Skeletal muscle satellite cell (primary cell): Measurements from ENCODE around the gene SZRD1.
A peak's percentile ranks its signal among the peaks of the same experiment; 100 is the strongest.

Source experiments
- H3K27me3 ChIP-seq: 2 replicates; pipeline ENCODE4 v1.7.0; 2013; ENCODE audit warnings: low read length; ENCODE audit not compliant: control insufficient read depth, insufficient read depth
- H3K36me3 ChIP-seq: 2 replicates; pipeline ENCODE4 v1.7.0; 2013; ENCODE audit warnings: mild to moderate bottlenecking, control low read depth, low read length; ENCODE audit not compliant: insufficient read depth
- H3K4me1 ChIP-seq: 2 replicates; pipeline ENCODE4 v1.7.0; 2013; ENCODE audit warnings: low read length; ENCODE audit not compliant: control insufficient read depth, insufficient read depth
- H3K4me2 ChIP-seq: 2 replicates; pipeline ENCODE4 v1.7.0; 2013; ENCODE audit warnings: mild to moderate bottlenecking, low read length
- H3K4me3 ChIP-seq: 2 replicates; pipeline ENCODE4 v1.7.0; 2013; ENCODE audit warnings: low read length
- H3K9ac ChIP-seq: 2 replicates; pipeline ENCODE4 v1.7.0; 2013; ENCODE audit warnings: mild to moderate bottlenecking, low read depth, low read length, moderate library complexity
- H3K9me3 ChIP-seq: replicated peaks from 2 replicates; pipeline ENCODE4 v1.7.0; 2013; ENCODE audit warnings: mild to moderate bottlenecking, control low read depth, low read length

The SZRD1 gene

GRCh38 chr1:16369821-16370220 lies 2.8 kb downstream of the SZRD1 start:
- no peaks in the 10 kb centered on the region for H3K27me3 ChIP-seq
- no peak overlapping the region for H3K9ac ChIP-seq
- H3K36me3 ChIP-seq, result peaks cover 11% of the 10 kb centered on the region
- peaks cover 43% of the 10 kb centered on the region for H3K4me1 ChIP-seq
- H3K9me3 ChIP-seq, result no peaks in the 10 kb centered on the region
- H3K4me3 ChIP-seq, result no peak overlapping the region
- H3K4me2 ChIP-seq, result no peak overlapping the region

- Histone ChIP-seq H3K36me3 (peaks cover 11% of the 10 kb centered on the region), H3K4me3 (no peak overlapping the region), H3K4me2 (peak overlapping the region; percentile 20), H3K9me3 (no peaks in the 10 kb centered on the region), H3K4me1 (peaks cover 57% of the 10 kb centered on the region), H3K9ac (no peak overlapping the region), H3K27me3 (no peaks in the 10 kb centered on the region)
These were observed 4.7 kb downstream of the SZRD1 start for GRCh38 chr1:16371725-16372124.

GRCh38 chr1:16372535-16373285 lies 5.7 kb downstream of the SZRD1 start:
- no peaks in the 10 kb centered on the region for H3K27me3 ChIP-seq
- H3K9ac ChIP-seq, result no peak overlapping the region
- H3K4me1 ChIP-seq, result peaks cover 66% of the 10 kb centered on the region
- peaks cover 11% of the 10 kb centered on the region for H3K36me3 ChIP-seq
- H3K9me3 ChIP-seq, result no peaks in the 10 kb centered on the region
- H3K4me2 ChIP-seq, result peak overlapping the region; percentile 6
- no peak overlapping the region for H3K4me3 ChIP-seq

- no peak overlapping the region for H3K4me3 ChIP-seq
- H3K4me1 ChIP-seq, result peaks cover 61% of the 10 kb centered on the region
- H3K9me3 ChIP-seq, result no peaks in the 10 kb centered on the region
- H3K27me3 ChIP-seq, result no peaks in the 10 kb centered on the region
- H3K4me2 ChIP-seq, result no peak overlapping the region
- peaks cover 11% of the 10 kb centered on the region for H3K36me3 ChIP-seq
- H3K9ac ChIP-seq, result peak overlapping the region; percentile 41
These were observed 7.2 kb downstream of the SZRD1 start for GRCh38 chr1:16374266-16374665.

- Histone ChIP-seq H3K9ac (peak overlapping the region; percentile 68), H3K4me3 (peak overlapping the region; percentile 46), H3K9me3 (no peaks in the 10 kb centered on the region), H3K4me2 (peak overlapping the region; percentile 73), H3K27me3 (no peaks in the 10 kb centered on the region), H3K36me3 (peaks cover 11% of the 10 kb centered on the region), H3K4me1 (peaks cover 57% of the 10 kb centered on the region)
These were observed 8.7 kb downstream of the SZRD1 start for GRCh38 chr1:16375521-16376340.

GRCh38 chr1:16376971-16377370 lies 9.9 kb downstream of the SZRD1 start:
- Histone ChIP-seq H3K4me3 (no peak overlapping the region), H3K4me1 (peaks cover 52% of the 10 kb centered on the region), H3K27me3 (no peaks in the 10 kb centered on the region), H3K9ac (no peak overlapping the region), H3K36me3 (peaks cover 11% of the 10 kb centered on the region), H3K4me2 (no peak overlapping the region), H3K9me3 (no peaks in the 10 kb centered on the region)

- H3K36me3 ChIP-seq, result peaks cover 8% of the 10 kb centered on the region
- H3K27me3 ChIP-seq, result no peaks in the 10 kb centered on the region
- H3K4me2 ChIP-seq, result no peak overlapping the region
- no peak overlapping the region for H3K9ac ChIP-seq
- H3K4me3 ChIP-seq, result no peak overlapping the region
- peaks cover 41% of the 10 kb centered on the region for H3K4me1 ChIP-seq
- no peaks in the 10 kb centered on the region for H3K9me3 ChIP-seq
These were observed 11.4 kb downstream of the SZRD1 start for GRCh38 chr1:16378443-16378842.

GRCh38 chr1:16380868-16381267 lies 13.8 kb downstream of the SZRD1 start:
- Histone ChIP-seq H3K9ac (no peak overlapping the region), H3K4me3 (no peak overlapping the region), H3K27me3 (no peaks in the 10 kb centered on the region), H3K4me1 (peaks cover 37% of the 10 kb centered on the region), H3K9me3 (no peaks in the 10 kb centered on the region), H3K4me2 (no peak overlapping the region), H3K36me3 (no peaks in the 10 kb centered on the region)

GRCh38 chr1:16383888-16384287 lies 16.8 kb downstream of the SZRD1 start:
- H3K9ac ChIP-seq, result no peak overlapping the region
- H3K27me3 ChIP-seq, result no peaks in the 10 kb centered on the region
- peaks cover 38% of the 10 kb centered on the region for H3K4me1 ChIP-seq
- no peak overlapping the region for H3K4me2 ChIP-seq
- H3K36me3 ChIP-seq, result no peaks in the 10 kb centered on the region
- H3K4me3 ChIP-seq, result no peak overlapping the region
- H3K9me3 ChIP-seq, result no peaks in the 10 kb centered on the region

GRCh38 chr1:16385659-16386453 lies 18.8 kb downstream of the SZRD1 start:
- no peaks in the 10 kb centered on the region for H3K36me3 ChIP-seq
- peak overlapping the region; percentile 95 for H3K4me2 ChIP-seq
- no peak overlapping the region for H3K4me3 ChIP-seq
- peaks cover 38% of the 10 kb centered on the region for H3K4me1 ChIP-seq
- no peaks in the 10 kb centered on the region for H3K27me3 ChIP-seq
- H3K9me3 ChIP-seq, result no peaks in the 10 kb centered on the region
- no peak overlapping the region for H3K9ac ChIP-seq

GRCh38 chr1:16386454-16387113 lies 19.5 kb downstream of the SZRD1 start:
- Histone ChIP-seq H3K9me3 (no peaks in the 10 kb centered on the region), H3K9ac (no peak overlapping the region), H3K4me3 (peak overlapping the region; percentile 65), H3K4me2 (peak overlapping the region; percentile 95), H3K36me3 (no peaks in the 10 kb centered on the region), H3K4me1 (peaks cover 41% of the 10 kb centered on the region), H3K27me3 (no peaks in the 10 kb centered on the region)
